GM18858 (cell line): ENCODE results near the gene TBX6.

Experiments used
- ATAC-seq: cut with Tn5 transposase; IDR thresholded peaks from one replicate; pipeline ENCODE4 v1.9.1; 2021; ENCODE audit not compliant: unreplicated experiment

The TBX6 gene

GRCh38 chr16:30087181-30087898 is 4.4 kb downstream of the TBX6 start:
- ATAC-seq, result no peak

GRCh38 chr16:30086291-30087140 is 5.2 kb downstream of the TBX6 start:
- no peak for ATAC-seq

DNA sequence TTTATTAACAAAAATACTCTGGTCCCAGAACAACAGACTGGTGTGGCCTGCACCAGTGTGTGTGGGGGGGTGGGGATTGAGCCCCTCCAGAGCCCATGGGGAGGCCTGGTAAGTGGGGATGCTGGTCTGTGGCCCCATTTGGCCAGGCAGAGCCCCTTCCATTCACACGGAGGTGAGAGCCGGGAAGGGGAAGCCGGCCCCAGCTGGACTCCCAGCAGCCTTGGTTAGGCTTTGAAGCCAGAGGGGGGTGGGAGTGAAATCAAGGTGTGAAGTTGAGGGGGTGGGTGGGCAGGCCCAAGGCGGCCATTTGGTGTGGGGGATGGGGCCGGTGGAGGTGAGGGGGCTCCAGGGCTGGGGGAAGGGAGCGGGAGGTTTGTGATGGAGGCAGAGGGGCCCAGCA is 5.9 kb downstream of the TBX6 start:
- no peak for ATAC-seq

GRCh38 chr16:30085247-30085646 is 6.5 kb downstream of the TBX6 start:
- ATAC-seq, result no peak

DNA sequence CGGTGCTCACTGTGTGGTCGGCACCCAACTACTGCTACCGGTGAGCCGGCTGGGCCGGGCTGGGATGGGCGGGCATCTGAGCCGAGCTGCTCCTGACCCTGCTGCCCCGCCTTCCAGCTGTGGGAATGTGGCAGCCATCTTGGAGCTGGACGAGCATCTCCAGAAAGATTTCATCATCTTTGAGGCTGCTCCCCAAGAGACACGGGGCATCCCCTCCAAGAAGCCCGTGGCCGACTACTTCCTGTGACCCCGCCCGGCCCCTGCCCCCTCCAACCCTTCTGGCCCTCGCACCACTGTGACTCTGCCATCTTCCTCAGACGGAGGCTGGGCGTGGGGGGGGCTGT is 6.9 kb downstream of the TBX6 start:
- ATAC-seq, result no peak

GRCh38 chr16:30084096-30084815 is 7.5 kb downstream of the TBX6 start:
- ATAC-seq, result no peak

DNA sequence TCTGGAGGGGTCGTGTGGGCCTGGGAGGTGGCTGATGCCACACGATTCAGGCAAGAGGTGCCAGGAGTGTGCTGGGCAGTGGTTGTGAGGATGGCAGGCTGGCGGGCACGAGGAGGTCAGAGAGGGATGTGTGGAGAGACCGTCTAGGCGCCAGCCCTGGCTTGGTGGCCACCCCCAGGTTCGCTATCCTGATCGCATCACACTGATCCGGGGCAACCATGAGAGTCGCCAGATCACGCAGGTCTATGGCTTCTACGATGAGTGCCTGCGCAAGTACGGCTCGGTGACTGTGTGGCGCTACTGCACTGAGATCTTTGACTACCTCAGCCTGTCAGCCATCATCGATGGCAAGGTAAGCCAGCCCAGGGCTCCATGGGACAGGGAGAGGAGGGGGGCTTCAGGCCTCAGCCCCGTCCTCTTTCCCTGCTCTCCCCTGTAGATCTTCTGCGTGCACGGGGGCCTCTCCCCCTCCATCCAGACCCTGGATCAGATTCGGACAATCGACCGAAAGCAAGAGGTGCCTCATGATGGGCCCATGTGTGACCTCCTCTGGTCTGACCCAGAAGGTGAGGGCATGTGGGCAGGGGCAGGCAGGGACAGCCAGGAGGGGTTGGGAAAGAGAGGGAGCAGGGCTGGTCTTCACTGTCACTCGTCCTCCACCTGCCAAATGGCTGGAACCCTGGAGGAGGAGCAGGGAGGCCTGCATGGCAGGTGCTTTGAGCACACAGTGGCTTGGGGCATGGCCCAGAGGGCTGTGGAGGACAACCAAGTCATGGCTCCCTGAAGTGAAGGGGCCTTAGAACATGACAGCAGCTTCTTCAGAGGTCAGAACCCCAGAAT is 8.3 kb downstream of the TBX6 start:
- no peak for ATAC-seq

DNA sequence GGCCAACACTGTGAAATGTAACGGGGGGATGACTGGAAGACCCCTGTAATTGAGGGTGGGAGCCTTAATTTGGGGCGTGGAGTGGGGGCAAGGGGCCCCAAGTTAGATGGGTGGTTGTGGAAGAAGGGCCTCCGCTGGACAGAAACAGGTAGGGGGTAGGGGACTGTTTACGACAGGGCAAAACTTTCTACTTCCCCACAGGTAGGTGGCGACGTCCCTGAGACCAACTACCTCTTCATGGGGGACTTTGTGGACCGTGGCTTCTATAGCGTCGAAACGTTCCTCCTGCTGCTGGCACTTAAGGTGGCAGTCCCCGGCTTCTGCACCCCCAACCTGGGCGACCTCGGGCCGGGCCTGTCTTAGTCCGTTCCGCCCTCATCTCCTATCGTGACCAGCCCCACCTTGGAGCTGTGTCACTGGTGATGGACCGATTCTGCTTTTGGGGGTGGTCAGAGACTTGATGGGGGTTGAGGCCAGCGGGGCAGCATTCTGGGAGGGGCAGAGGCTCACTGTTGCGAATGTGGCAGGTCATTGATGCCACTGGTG is 9.1 kb downstream of the TBX6 start:
- no peak for ATAC-seq

DNA sequence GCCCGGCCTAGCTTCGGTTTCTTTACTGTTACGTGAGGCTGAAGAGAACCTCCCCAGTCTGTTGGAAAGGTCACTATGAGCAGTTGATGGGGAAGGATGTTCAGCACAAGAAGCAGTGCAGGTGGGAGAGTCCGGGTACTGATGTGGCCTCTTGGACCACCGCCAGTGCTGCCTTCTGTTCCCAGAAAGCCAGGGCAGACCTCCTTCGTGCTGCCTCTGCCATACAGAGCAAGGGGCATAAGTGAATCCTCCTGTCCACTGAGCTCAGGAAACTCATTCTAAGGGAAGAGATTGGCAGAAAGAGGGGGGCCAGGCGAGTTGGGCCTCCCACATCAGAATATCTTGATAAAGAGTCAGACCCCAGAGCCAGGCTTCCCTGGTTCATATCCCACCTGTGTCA is 12.2 kb downstream of the TBX6 start:
- no peak for ATAC-seq

DNA sequence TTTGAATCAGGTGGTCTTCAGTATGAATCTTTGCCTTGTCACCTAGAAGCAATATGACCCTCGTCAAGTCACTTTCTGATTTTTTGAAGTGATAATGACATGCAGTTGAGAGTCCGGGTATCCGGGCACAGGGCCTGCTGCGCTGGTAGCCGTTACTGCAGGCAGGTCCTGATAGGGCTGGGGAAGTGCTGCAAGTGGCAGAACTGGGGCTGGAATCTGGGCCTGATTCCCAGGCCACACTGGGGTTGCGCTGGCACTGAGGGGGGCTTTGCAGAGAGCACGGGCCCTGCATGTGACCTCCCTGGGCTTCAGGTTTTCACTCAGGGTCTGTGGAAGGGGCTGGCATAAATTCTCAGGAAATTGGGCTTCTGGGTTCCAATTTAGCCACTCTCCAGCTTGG is 13.0 kb downstream of the TBX6 start:
- ATAC-seq, result no peak

GRCh38 chr16:30077656-30078055 is 14.1 kb downstream of the TBX6 start:
- no peak for ATAC-seq

DNA sequence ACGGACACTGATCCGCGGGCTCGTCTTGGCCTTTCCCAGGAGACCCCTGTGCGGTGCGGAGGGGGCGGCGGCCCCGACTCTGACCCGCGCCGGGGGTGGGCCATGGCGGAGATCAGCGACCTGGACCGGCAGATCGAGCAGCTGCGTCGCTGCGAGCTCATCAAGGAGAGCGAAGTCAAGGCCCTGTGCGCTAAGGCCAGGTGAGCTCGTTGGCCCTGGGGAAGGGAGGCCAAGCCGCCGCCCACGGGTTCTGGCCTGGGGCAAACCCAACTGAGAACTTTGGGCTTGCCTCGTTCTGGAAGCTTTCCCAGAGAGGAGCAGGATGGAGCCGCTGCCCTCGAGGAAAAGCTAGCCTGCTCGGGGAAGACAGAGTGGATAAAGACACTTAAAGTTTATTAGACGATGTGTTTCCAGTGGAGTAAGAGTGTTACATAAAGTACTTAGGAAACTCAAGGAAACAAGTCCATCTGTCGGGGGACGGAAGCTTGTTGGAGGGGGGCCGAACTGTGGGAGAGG is 15.4 kb downstream of the TBX6 start:
- no peak for ATAC-seq

DNA sequence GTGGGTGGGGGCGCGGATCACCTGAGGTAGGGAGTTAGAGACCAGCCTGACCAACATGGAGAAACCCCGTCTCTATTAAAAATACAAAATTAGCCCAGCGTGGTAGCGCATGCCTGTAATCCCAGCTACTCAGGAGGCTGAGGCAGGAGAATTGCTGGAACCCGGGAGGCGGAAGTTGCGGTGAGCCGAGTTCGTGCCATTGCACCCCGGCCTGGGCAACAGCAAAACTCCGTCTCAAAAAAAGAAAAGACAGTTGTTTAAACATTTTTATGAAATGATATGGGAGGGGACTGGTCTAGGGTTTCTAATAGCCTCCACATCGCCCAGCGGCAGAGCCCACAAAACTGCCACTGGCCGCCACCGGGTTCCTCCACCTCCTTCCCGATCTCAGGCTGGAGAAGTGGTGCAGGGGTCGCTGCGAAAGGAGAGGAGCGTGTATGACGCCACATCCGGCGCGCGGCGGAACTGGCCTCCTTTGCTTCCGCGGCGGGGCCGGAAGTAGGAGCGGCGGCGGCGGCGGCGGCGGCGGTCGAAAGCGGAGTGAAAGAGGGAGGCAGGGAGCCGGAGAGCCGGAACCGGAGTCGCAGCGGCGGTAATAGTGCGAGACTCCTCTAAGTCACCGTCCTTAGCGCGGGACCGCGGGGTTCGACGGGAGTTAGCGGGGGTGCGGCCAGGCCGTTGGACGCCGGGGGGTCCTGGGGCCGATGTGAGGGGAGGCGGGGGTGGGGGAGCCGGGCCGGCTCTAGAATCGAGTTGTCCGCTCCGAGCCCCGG is 16.0 kb downstream of the TBX6 start, which contains the start of gene PPP4C:
PPP4C (plus strand) TSS at position 492 of the 773 bp plus-strand sequence. CDS start 384 bp downstream, outside the sequence.
- no peak for ATAC-seq

GRCh38 chr16:30070490-30070889 is 21.2 kb downstream of the TBX6 start:
- ATAC-seq, result no peak

DNA sequence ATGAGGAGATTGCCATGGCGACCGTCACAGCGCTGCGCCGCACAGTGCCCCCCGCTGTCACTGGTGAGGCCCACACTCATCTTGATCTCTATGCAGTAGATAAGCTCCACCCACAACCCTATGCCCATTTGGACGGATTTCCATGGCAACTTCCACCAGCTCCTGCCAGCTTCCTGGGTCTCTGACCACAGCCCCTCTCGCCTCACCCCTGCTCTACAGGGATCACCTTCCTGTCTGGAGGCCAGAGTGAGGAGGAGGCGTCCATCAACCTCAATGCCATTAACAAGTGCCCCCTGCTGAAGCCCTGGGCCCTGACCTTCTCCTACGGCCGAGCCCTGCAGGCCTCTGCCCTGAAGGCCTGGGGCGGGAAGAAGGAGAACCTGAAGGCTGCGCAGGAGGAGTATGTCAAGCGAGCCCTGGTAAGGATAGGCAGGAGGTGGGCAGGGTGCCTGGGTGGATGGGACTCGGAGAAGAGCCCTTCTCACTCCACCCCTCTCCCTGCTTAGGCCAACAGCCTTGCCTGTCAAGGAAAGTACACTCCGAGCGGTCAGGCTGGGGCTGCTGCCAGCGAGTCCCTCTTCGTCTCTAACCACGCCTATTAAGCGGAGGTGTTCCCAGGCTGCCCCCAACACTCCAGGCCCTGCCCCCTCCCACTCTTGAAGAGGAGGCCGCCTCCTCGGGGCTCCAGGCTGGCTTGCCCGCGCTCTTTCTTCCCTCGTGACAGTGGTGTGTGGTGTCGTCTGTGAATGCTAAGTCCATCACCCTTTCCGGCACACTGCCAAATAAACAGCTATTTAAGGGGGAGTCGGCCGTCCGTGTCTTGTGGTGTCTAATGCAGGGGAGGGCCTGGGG is 21.9 kb downstream of the TBX6 start:
- no peak for ATAC-seq

DNA sequence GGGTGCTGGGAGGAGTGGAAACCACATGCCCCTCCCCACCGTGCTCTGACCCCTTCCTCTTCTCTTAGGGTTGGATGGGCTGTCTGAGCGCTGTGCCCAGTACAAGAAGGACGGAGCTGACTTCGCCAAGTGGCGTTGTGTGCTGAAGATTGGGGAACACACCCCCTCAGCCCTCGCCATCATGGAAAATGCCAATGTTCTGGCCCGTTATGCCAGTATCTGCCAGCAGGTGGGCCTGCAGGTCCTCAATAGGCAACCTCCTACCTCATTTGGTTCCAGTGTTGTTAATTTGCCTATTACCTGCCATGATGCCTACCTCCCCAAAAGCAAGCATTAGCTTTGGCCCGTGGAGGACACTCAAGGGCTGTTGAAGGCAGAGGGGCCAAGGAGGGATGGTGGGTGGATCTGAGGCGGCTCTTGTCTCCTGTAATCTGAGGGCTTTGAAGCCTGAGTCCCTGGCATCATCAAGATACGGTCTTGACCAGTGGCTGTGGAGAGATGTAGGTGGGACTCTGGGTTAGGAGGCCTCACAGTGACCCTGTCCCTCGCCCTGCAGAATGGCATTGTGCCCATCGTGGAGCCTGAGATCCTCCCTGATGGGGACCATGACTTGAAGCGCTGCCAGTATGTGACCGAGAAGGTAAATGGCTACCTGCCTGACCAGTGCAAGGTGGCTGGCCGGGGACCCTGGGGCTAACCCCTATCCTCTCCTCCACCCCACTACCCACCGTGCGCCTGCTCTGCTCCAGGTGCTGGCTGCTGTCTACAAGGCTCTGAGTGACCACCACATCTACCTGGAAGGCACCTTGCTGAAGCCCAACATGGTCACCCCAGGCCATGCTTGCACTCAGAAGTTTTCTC is 22.7 kb downstream of the TBX6 start:
- ATAC-seq, result no peak

DNA sequence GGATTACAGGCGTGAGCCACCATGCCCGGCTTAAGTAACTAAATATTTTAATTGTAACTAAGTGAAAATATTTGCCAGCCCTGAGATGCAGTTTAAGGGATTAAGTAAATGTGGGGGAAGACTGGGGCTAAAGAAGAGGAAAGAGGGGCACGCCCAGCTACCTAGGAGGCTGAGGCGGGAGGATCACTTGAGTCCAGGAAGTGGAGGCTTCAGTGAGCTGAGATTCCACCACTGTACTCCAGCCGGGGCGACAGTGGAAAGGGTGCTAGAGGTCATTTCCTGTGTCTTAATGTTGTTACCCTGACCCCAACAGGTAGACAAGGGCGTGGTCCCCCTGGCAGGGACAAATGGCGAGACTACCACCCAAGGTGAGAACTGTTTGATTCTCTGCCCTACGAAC is 23.4 kb downstream of the TBX6 start:
- no peak for ATAC-seq

DNA sequence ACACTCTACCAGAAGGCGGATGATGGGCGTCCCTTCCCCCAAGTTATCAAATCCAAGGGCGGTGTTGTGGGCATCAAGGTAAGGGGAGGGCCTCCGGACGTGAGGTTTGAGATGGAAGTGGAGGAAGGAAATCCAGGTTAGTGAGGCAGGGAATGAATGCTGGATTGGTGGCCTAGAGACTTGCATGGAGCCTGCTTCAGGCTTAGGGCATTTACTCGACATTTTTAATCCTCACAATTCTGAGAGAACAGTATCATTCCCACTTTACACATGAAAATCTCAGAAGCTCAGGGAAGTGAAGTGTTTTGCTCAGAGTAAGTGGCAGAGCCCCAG is 24.2 kb downstream of the TBX6 start:
- ATAC-seq, result no peak
